C4-2B (cell line): ENCODE results near the gene ITGB2.

ENCODE experiments used
- CTCF ChIP-seq: fragments of 450-650 bp; conservative IDR thresholded peaks from 2 replicates; pipeline ENCODE4 v1.5.1; 2017; ENCODE audit warnings: mild to moderate bottlenecking
- ZFX ChIP-seq: fragments of 450-650 bp; IDR thresholded peaks from 2 replicates; pipeline ENCODE4 v1.6.1; 2017

- TF ChIP-seq CTCF (no peak), ZFX (no peak)
Measured at GRCh38 chr21:44849616-44850130, 71.0 kb downstream of the ITGB2 start.
